SK-N-SH treated with all-trans-retinoic acid at 6 μM for 48 hours (cell line): ENCODE measurements around the gene UNC5B.

Experiments
- ARNTL ChIP-seq: fragments of 450-650 bp; formaldehyde crosslinking; IDR thresholded peaks from 2 replicates; pipeline ENCODE4 v1.5.0; 2020; ENCODE audit warnings: low read depth, mild to moderate bottlenecking, moderate library complexity, borderline replicate concordance
- BACH2 ChIP-seq: fragments of 250-450 bp; sonication (Bioruptor Pico); IDR thresholded peaks from 2 replicates; pipeline ENCODE4 v1.9.0; 2021; ENCODE audit warnings: mild to moderate bottlenecking, borderline replicate concordance
- CSDC2 ChIP-seq: fragments of 250-450 bp; sonication (Bioruptor Pico); IDR thresholded peaks from 2 replicates; pipeline ENCODE4 v1.5.0; 2020; ENCODE audit warnings: mild to moderate bottlenecking, moderate library complexity
- ESRRG ChIP-seq: fragments of 250-450 bp; sonication (Bioruptor Pico); IDR thresholded peaks from 2 replicates; pipeline ENCODE4 v1.6.1; 2021; ENCODE audit warnings: mild to moderate bottlenecking
- ISL1 ChIP-seq: fragments of 250-450 bp; sonication (Bioruptor Pico); IDR thresholded peaks from 2 replicates; pipeline ENCODE4 v2.1.2; 2022; ENCODE audit warnings: mild to moderate bottlenecking, moderate library complexity
- OSR1 ChIP-seq: fragments of 250-450 bp; sonication (Bioruptor Pico); IDR thresholded peaks from 2 replicates; pipeline ENCODE4 v1.8.0; 2022; ENCODE audit warnings: moderate library complexity, mild to moderate bottlenecking, inconsistent platforms
- PATZ1 ChIP-seq: fragments of 250-450 bp; sonication (Bioruptor Pico); IDR thresholded peaks from 2 replicates; pipeline ENCODE4 v1.8.0; 2020; ENCODE audit warnings: mild to moderate bottlenecking, moderate library complexity, borderline replicate concordance
- RARB ChIP-seq: fragments of 250-450 bp; sonication (Bioruptor Pico); IDR thresholded peaks from 2 replicates; pipeline ENCODE4 v1.8.0; 2021; ENCODE audit warnings: mild to moderate bottlenecking, moderate library complexity
- ZC3H10 ChIP-seq: fragments of 250-450 bp; sonication (Bioruptor Pico); IDR thresholded peaks from 2 replicates; pipeline ENCODE4 v1.5.1; 2021; ENCODE audit warnings: mild to moderate bottlenecking, moderate library complexity
- ZNF565 ChIP-seq: fragments of 450-650 bp; formaldehyde crosslinking; conservative IDR thresholded peaks from 2 replicates; pipeline ENCODE4 v1.5.0; 2020; ENCODE audit warnings: low read depth, mild to moderate bottlenecking, moderate library complexity
- ZNF8 ChIP-seq: fragments of 450-650 bp; formaldehyde crosslinking; IDR thresholded peaks from 2 replicates; pipeline ENCODE4 v1.5.0; 2020; ENCODE audit warnings: mild to moderate bottlenecking, moderate library complexity
- TF ChIP-seq, protein P1 (sequence below): fragments of 250-450 bp; sonication (Bioruptor Pico); IDR thresholded peaks from 2 replicates; pipeline ENCODE4 v1.5.0; 2020; ENCODE audit warnings: mild to moderate bottlenecking, moderate library complexity
- TF ChIP-seq, protein P2 (sequence below): fragments of 250-450 bp; sonication (Bioruptor Pico); IDR thresholded peaks from 2 replicates; pipeline ENCODE4 v1.5.1; 2020; ENCODE audit warnings: low read depth, mild to moderate bottlenecking, moderate library complexity

GRCh38 chr10:71250842-71251241, 38.5 kb downstream of the UNC5B start:
- TF ChIP-seq PATZ1 (CRISPR knock-in tag) (no peak), RARB (CRISPR knock-in tag) (no peak), ZNF8 (no peak), ISL1 (CRISPR knock-in tag) (no peak), BACH2 (no peak), ZC3H10 (no peak), CSDC2 (CRISPR knock-in tag) (no peak), ARNTL (CRISPR knock-in tag) (no peak), ZNF565 (CRISPR knock-in tag) (no peak), ESRRG (CRISPR knock-in tag) (no peak), OSR1 (CRISPR knock-in tag) (no peak)
- TF ChIP-seq, protein P1, sequence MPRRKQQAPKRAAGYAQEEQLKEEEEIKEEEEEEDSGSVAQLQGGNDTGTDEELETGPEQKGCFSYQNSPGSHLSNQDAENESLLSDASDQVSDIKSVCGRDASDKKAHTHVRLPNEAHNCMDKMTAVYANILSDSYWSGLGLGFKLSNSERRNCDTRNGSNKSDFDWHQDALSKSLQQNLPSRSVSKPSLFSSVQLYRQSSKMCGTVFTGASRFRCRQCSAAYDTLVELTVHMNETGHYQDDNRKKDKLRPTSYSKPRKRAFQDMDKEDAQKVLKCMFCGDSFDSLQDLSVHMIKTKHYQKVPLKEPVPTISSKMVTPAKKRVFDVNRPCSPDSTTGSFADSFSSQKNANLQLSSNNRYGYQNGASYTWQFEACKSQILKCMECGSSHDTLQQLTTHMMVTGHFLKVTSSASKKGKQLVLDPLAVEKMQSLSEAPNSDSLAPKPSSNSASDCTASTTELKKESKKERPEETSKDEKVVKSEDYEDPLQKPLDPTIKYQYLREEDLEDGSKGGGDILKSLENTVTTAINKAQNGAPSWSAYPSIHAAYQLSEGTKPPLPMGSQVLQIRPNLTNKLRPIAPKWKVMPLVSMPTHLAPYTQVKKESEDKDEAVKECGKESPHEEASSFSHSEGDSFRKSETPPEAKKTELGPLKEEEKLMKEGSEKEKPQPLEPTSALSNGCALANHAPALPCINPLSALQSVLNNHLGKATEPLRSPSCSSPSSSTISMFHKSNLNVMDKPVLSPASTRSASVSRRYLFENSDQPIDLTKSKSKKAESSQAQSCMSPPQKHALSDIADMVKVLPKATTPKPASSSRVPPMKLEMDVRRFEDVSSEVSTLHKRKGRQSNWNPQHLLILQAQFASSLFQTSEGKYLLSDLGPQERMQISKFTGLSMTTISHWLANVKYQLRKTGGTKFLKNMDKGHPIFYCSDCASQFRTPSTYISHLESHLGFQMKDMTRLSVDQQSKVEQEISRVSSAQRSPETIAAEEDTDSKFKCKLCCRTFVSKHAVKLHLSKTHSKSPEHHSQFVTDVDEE (CRISPR knock-in tag) = no peak
- TF ChIP-seq, protein P2, sequence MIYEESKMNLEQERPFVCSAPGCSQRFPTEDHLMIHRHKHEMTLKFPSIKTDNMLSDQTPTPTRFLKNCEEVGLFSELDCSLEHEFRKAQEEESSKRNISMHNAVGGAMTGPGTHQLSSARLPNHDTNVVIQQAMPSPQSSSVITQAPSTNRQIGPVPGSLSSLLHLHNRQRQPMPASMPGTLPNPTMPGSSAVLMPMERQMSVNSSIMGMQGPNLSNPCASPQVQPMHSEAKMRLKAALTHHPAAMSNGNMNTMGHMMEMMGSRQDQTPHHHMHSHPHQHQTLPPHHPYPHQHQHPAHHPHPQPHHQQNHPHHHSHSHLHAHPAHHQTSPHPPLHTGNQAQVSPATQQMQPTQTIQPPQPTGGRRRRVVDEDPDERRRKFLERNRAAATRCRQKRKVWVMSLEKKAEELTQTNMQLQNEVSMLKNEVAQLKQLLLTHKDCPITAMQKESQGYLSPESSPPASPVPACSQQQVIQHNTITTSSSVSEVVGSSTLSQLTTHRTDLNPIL (CRISPR knock-in tag) = no peak
